ENCODE data around the gene LIPF. TPM values are rescaled to one million over a fixed set of nuclear protein-coding genes. Genes with fewer than 3 reads are reported as not detected.
"Not testable (repeated sequence)": the region's sequence is repeated elsewhere in the genome, so short reads cannot be mapped to it uniquely, and the experiment has no call there.

Gene LIPF
- total RNA-seq, 2 experiments from 2014 or later = not detected

DNA sequence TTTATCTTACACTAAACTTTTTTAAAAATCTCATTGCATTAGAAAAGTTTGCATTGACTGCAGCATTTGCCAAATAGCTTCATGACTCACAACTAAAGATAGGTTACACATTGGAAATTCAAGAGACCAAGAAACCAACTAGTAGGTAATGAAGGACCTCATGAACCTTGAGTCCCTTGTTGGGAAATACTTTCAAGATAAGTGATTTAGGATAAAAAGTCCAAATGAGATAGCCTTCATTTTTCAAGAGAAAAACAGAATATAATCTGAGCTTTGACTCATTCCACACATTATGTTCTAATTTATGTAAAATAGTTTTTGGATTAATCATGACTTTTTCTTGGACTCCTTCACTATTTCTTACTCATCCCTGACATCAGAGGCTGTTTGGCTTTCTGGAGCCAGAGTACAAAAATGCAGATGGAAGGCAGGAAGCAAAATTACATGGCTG is 13.1 kb upstream of the LIPF start:
- H3K27me3 Mint-ChIP-seq = peaks cover 19% of the 10 kb centered on the region
- CTCF ChIA-PET = interaction anchor here (0.6 to 1.5 kb wide), 3 partner anchors 16 to 135 kb away, joined by 3 read pairs; no protein-coding TSS in a partner anchor
- intact Hi-C loops (cut with DNase I, micrococcal nuclease) = no loop called here
- ATAC-seq = no peak
- no peak overlapping the region for H3K4me3 Mint-ChIP-seq
- no peaks in the 10 kb centered on the region for H3K4me1 Mint-ChIP-seq
- no peaks in the 10 kb centered on the region for H3K36me3 Mint-ChIP-seq (ENCODE audit: low read depth)
- no peak overlapping the region for H3K27ac Mint-ChIP-seq
- H3K9me3 Mint-ChIP-seq (ENCODE audit: low read depth) = no peaks in the 10 kb centered on the region
- POLR2A ChIA-PET = no interaction called here
- DNase-seq = no peak

GRCh38 chr10:88652616-88653015 is 11.6 kb upstream of the LIPF start:
- Mint-ChIP-seq H3K4me3 (no peak overlapping the region), H3K9me3 (ENCODE audit: low read depth) (no peaks in the 10 kb centered on the region), H3K27ac (no peak overlapping the region), H3K27me3 (peaks cover 15% of the 10 kb centered on the region), H3K4me1 (no peaks in the 10 kb centered on the region), H3K36me3 (ENCODE audit: low read depth) (no peaks in the 10 kb centered on the region)
- ChIA-PET CTCF (interaction anchor here (0.6 to 1.8 kb wide), 3 partner anchors 9 to 17 kb away, joined by 3 to 6 read pairs (median 6); no protein-coding TSS in a partner anchor), POLR2A (no interaction called here)
- DNase-seq (no peak), ATAC-seq (no peak)
- intact Hi-C loops (cut with DNase I, micrococcal nuclease) = no loop called here

DNA sequence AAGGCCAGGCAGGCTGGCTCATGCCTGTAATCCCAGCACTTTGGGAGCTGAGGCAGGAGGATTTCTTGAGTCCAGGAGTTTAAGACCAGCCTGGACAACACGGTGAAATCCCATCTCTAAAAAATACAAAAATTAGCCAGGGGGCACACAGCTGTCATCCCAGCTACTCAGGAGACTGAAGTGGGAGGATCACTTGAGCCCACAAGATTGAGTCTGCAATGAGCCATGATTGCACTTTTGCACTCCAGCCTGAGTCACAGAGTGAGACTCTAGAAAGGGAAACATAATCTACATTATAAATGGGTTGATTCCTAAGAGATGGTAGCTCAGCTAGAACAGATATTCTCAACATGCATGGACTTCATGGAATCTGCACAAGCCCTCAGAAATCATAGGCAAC is 6.3 kb upstream of the LIPF start:
- H3K36me3 Mint-ChIP-seq (ENCODE audit: low read depth) = no peaks in the 10 kb centered on the region
- POLR2A ChIA-PET = no interaction called here
- ATAC-seq (no peak), DNase-seq (no peak)
- no peak overlapping the region for H3K27ac Mint-ChIP-seq
- peaks cover 19% of the 10 kb centered on the region for H3K27me3 Mint-ChIP-seq
- H3K4me3 Mint-ChIP-seq = no peak overlapping the region
- no peaks in the 10 kb centered on the region for H3K9me3 Mint-ChIP-seq (ENCODE audit: low read depth)
- CTCF ChIA-PET = interaction anchor here (0.6 kb wide), 1 partner anchor 12 kb away, joined by 3 read pairs; no protein-coding TSS in a partner anchor
- intact Hi-C loops (cut with DNase I, micrococcal nuclease) = no loop called here
- no peaks in the 10 kb centered on the region for H3K4me1 Mint-ChIP-seq

- POLR2A ChIA-PET = interaction anchor here (0.9 kb wide), 1 partner anchor 542 kb away, joined by 4 read pairs; no protein-coding TSS in a partner anchor
- Mint-ChIP-seq H3K4me1 (no peaks in the 10 kb centered on the region), H3K36me3 (ENCODE audit: low read depth) (no peaks in the 10 kb centered on the region), H3K27ac (no peak overlapping the region), H3K9me3 (ENCODE audit: low read depth) (no peaks in the 10 kb centered on the region), H3K27me3 (peaks cover 16% of the 10 kb centered on the region), H3K4me3 (no peak overlapping the region)
- intact Hi-C loops (cut with DNase I, micrococcal nuclease) = no loop called here
- DNase-seq (no peak), ATAC-seq (no peak)
- CTCF ChIA-PET = interaction anchor here (0.6 to 1.5 kb wide), 3 partner anchors 26 to 28 kb away, joined by 3 read pairs; no protein-coding TSS in a partner anchor
These were observed 4.3 kb upstream of the LIPF start for GRCh38 chr10:88659725-88660597.

DNA sequence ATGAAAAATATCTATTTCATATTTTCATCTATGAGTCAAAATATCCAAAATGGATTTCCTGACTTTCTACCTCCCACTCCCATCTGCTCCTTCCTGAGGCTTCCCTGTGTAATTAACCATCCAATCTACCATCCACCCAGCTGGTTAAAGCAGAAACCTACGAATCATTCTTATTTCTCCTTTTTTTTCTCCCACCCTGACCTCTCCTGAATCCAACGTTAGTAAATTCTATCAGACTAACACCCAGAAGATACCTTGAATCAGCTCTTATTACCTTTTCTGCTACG is 3.7 kb upstream of the LIPF start:
- H3K27me3 Mint-ChIP-seq = peaks cover 16% of the 10 kb centered on the region
- no peaks in the 10 kb centered on the region for H3K36me3 Mint-ChIP-seq (ENCODE audit: low read depth)
- no peaks in the 10 kb centered on the region for H3K9me3 Mint-ChIP-seq (ENCODE audit: low read depth)
- no peak overlapping the region for H3K27ac Mint-ChIP-seq
- intact Hi-C loops (cut with DNase I, micrococcal nuclease) = no loop called here
- ChIA-PET CTCF (interaction anchor here (0.7 to 1.5 kb wide), 2 partner anchors 25 to 27 kb away, joined by 3 read pairs; no protein-coding TSS in a partner anchor), POLR2A (interaction anchor here (0.9 kb wide), 1 partner anchor 541 kb away, joined by 4 read pairs; no protein-coding TSS in a partner anchor)
- no peak for ATAC-seq
- no peak overlapping the region for H3K4me3 Mint-ChIP-seq
- H3K4me1 Mint-ChIP-seq = no peaks in the 10 kb centered on the region
- DNase-seq = no peak

- ChIA-PET POLR2A (no interaction called here), CTCF (interaction anchor here (1.4 kb wide), 1 partner anchor 9 kb away, joined by 6 read pairs; no protein-coding TSS in a partner anchor)
- Mint-ChIP-seq H3K4me1 (no peaks in the 10 kb centered on the region), H3K4me3 (no peak overlapping the region), H3K9me3 (ENCODE audit: low read depth) (no peaks in the 10 kb centered on the region), H3K27me3 (peaks cover 14% of the 10 kb centered on the region), H3K27ac (no peak overlapping the region), H3K36me3 (ENCODE audit: low read depth) (no peaks in the 10 kb centered on the region)
- ATAC-seq = no peak
- intact Hi-C loops (cut with DNase I, micrococcal nuclease) = no loop called here
- no peak for DNase-seq
These were observed 3.2 kb upstream of the LIPF start for GRCh38 chr10:88661018-88661417.

GRCh38 chr10:88661577-88661976 is 2.7 kb upstream of the LIPF start:
- ChIA-PET POLR2A (no interaction called here), CTCF (interaction anchor here (1.4 kb wide), 1 partner anchor 9 kb away, joined by 6 read pairs; no protein-coding TSS in a partner anchor)
- Mint-ChIP-seq H3K36me3 (ENCODE audit: low read depth) (no peaks in the 10 kb centered on the region), H3K27me3 (peaks cover 14% of the 10 kb centered on the region), H3K4me3 (no peak overlapping the region), H3K9me3 (ENCODE audit: low read depth) (no peaks in the 10 kb centered on the region), H3K27ac (no peak overlapping the region), H3K4me1 (no peaks in the 10 kb centered on the region)
- ATAC-seq = no peak
- intact Hi-C loops (cut with DNase I, micrococcal nuclease) = no loop called here
- no peak for DNase-seq

DNA sequence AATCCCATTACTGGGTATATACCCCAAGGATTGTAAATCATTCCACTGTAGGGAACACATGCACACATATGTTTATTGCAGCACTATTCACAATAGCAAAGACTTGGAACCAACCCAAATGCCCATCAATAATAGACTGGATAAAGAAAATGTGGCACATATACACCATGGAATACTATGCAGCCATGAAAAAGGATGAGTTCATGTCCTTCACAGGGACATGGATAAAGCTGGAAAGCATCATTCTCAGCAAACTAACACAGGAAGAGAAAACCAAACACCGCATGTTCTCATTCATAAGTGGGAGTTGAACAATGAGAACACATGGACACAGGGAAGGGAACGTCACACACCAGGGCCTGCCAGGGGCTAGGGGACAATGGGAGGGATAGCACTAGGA is 1.1 kb upstream of the LIPF start:
- CTCF ChIA-PET; POLR2A ChIA-PET; intact Hi-C loops (cut with DNase I, micrococcal nuclease); H3K9me3 Mint-ChIP-seq (ENCODE audit: low read depth); H3K36me3 Mint-ChIP-seq (ENCODE audit: low read depth); DNase-seq; ATAC-seq; H3K4me1 Mint-ChIP-seq; H3K27ac Mint-ChIP-seq; H3K4me3 Mint-ChIP-seq: not testable (repeated sequence)
- peaks cover 12% of the 10 kb centered on the region for H3K27me3 Mint-ChIP-seq

- H3K36me3 Mint-ChIP-seq (ENCODE audit: low read depth) = no peaks in the 10 kb centered on the region
- H3K4me1 Mint-ChIP-seq = peaks cover 25% of the 10 kb centered on the region
- H3K27ac Mint-ChIP-seq = no peak overlapping the region
- no peaks in the 10 kb centered on the region for H3K9me3 Mint-ChIP-seq (ENCODE audit: low read depth)
- H3K4me3 Mint-ChIP-seq = no peak overlapping the region
- peaks cover 11% of the 10 kb centered on the region for H3K27me3 Mint-ChIP-seq
- POLR2A ChIA-PET = no interaction called here
- no peak for DNase-seq
- CTCF ChIA-PET = no interaction called here
- no peak for ATAC-seq
- intact Hi-C loops (cut with DNase I, micrococcal nuclease) = no loop called here
These were observed 4.2 kb downstream of the LIPF start for GRCh38 chr10:88668465-88668864.

DNA sequence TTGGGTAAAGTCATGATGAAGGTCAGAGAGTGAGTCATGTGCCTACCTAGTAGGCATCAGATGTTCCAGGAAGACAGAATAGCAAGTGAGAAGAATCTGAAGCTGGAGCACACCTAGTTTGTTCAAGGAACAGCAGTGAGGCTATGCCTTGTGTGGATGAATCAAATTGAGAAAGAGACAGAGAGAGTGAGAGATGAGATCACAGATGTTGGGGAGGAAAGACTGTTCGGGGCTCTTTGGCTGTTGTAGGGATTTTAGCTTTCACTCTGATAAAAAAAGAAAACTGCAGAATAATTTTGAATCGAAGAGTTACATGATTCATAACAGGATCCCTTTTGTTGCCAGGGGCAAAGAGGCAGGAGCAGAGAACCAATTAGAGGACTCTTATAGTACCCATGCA is 6.3 kb downstream of the LIPF start:
- ChIA-PET POLR2A (no interaction called here), CTCF (interaction anchor here (0.5 to 1.3 kb wide), 6 partner anchors 13 to 460 kb away, joined by 3 read pairs; no protein-coding TSS in a partner anchor)
- Mint-ChIP-seq H3K4me3 (no peak overlapping the region), H3K27me3 (peaks cover 18% of the 10 kb centered on the region), H3K27ac (peak overlapping the region; percentile 11), H3K36me3 (ENCODE audit: low read depth) (no peaks in the 10 kb centered on the region), H3K4me1 (peaks cover 25% of the 10 kb centered on the region), H3K9me3 (ENCODE audit: low read depth) (no peaks in the 10 kb centered on the region)
- DNase-seq (peak; percentile 40), ATAC-seq (peak; percentile 99)
- intact Hi-C loops (cut with DNase I, micrococcal nuclease) = loop anchor here (1.0 to 10.0 kb wide), 5 partner anchors 86 to 579 kb away; partner anchors contain the start of genes RNLS (in 2 of the 2) and LIPJ (in 1 of the 2)

- ATAC-seq = no peak
- no peak overlapping the region for H3K27ac Mint-ChIP-seq
- no peak overlapping the region for H3K4me3 Mint-ChIP-seq
- H3K36me3 Mint-ChIP-seq (ENCODE audit: low read depth) = no peaks in the 10 kb centered on the region
- no peak for DNase-seq
- intact Hi-C loops (cut with DNase I, micrococcal nuclease) = loop anchor here in 1 of 2 experiments (10.0 kb wide), 1 partner anchor 87 kb away; the partner anchor contains the start of genes LIPJ and RNLS
- peaks cover 20% of the 10 kb centered on the region for H3K27me3 Mint-ChIP-seq
- POLR2A ChIA-PET = no interaction called here
- no peaks in the 10 kb centered on the region for H3K9me3 Mint-ChIP-seq (ENCODE audit: low read depth)
- peaks cover 25% of the 10 kb centered on the region for H3K4me1 Mint-ChIP-seq
- CTCF ChIA-PET = no interaction called here
These were observed 7.8 kb downstream of the LIPF start for GRCh38 chr10:88672041-88672440.

Measured in activated CD4-positive, alpha-beta T cell treated with anti-CD3 and anti-CD28 coated beads for 36 hours (primary cell).